ENCODE measurements around the gene MAML2. TPM values are rescaled to one million over a fixed set of nuclear protein-coding genes. Genes with fewer than 3 reads are reported as not detected.

MAML2 gene
- total and polyA plus RNA-seq, 9 of the 15 experiments (the other 6 are each of a cell fraction or from before 2014, with no cell fraction given), result 0.79 to 6.8 (median 4.8) TPM

- Histone ChIP-seq H3K9ac (ENCODE audit: insufficient read depth in 1 of 2, low read depth in 2 of 2, low read length in 2 of 2) (no peak overlapping the region), H3K4me3 (no peak overlapping the region), H2AFZ (ENCODE audit: low read depth, low read length) (no peak overlapping the region), H3K27me3 (ENCODE audit: control insufficient read depth in 2 of 2, insufficient read depth in 2 of 2, low read length in 2 of 2) (no peaks in the 10 kb centered on the region), H3K9me3 (replicated peaks; ENCODE audit: control insufficient read depth, insufficient read depth, low read depth, low read length) (no peaks in the 10 kb centered on the region), H3K36me3 (ENCODE audit: control insufficient read depth, insufficient read depth, low read length) (peaks cover 4% of the 10 kb centered on the region; the same call in 2 of the 3 replicates), H3K27ac (ENCODE audit: extremely low read depth, low read depth, low read length) (no peak overlapping the region), H3K4me2 (ENCODE audit: insufficient read depth, low read length) (no peak overlapping the region), H3K9me1 (ENCODE audit: control insufficient read depth, insufficient read depth, low read length) (no peaks in the 10 kb centered on the region), H3K79me2 (ENCODE audit: control insufficient read depth, insufficient read depth, low read length) (no peaks in the 10 kb centered on the region), H4K20me1 (replicated peaks; ENCODE audit: control insufficient read depth, insufficient read depth, low read length) (no peaks in the 10 kb centered on the region), H3K4me1 (replicated peaks in 1 of 2; ENCODE audit: control insufficient read depth in 2 of 2, insufficient read depth in 2 of 2, low read length in 2 of 2) (peaks cover 3 to 4% of the 10 kb centered on the region in 2 experiments; a peak in 4 of 5 replicates)
- FAIRE-seq (no peak), DNase-seq (ENCODE audit: extremely low read depth in 1 of 4, low spot score in 3 of 4) (no peak), ATAC-seq (no peak)
- BruUV-seq (replicated peaks), result no TSS peak
- 21% methylated on average over 2 of the region's 2 CpGs for WGBS (ENCODE audit: insufficient coverage, low coverage, missing lambda C conversion rate)
- TF ChIP-seq GMEB1 (CRISPR knock-in tag; IDR thresholded peaks at IDR 0.05) (no peak), ELK3 (CRISPR knock-in tag; IDR thresholded peaks at IDR 0.05) (no peak), KDM1A (IDR thresholded peaks at IDR 0.05) (0 out of 4 replicates have a peak, but pooled peaks of 1 of the 2 experiments have one; percentile 18), RBM25 (IDR thresholded peaks at IDR 0.05; ENCODE audit: low read depth, low read length, severe bottlenecking) (peak; percentile 84), BCOR (IDR thresholded peaks at IDR 0.05) (peak; percentile 51), GATAD2A (IDR thresholded peaks at IDR 0.05) (no peak), ZNF143 (CRISPR knock-in tag; IDR thresholded peaks at IDR 0.05) (no peak), CEBPG (CRISPR knock-in tag; IDR thresholded peaks at IDR 0.05) (no peak), CEBPG (tag; conservative IDR thresholded peaks at IDR 0.05 in 1 of 2, IDR thresholded peaks at IDR 0.05 in 1 of 2) (no peak), ZNF280A (IDR thresholded peaks at IDR 0.05; ENCODE audit: low read depth, partially characterized antibody) (no peak), PHF8 (IDR thresholded peaks at IDR 0.05; ENCODE audit: borderline replicate concordance, low read length) (no peak), CHCHD3 (CRISPR knock-in tag; IDR thresholded peaks at IDR 0.05) (no peak), TCF15 (CRISPR knock-in tag; IDR thresholded peaks at IDR 0.05) (no peak), ZNF347 (CRISPR knock-in tag; IDR thresholded peaks at IDR 0.05; ENCODE audit: low read depth) (no peak), TCFL5 (CRISPR knock-in tag; conservative IDR thresholded peaks at IDR 0.05) (no peak), ZNF561 (CRISPR knock-in tag; conservative IDR thresholded peaks at IDR 0.05) (no peak)
- in situ Hi-C loops (cut with MboI), result no loop called here
- intact Hi-C loops (cut with micrococcal nuclease), result no loop called here
- CTCF ChIA-PET (ENCODE audit: low intra/inter-chr PET ratio), result no interaction called here
- POLR2A ChIA-PET, result no interaction called here
Measured at GRCh38 chr11:96094156-96094555, 248.8 kb downstream of the MAML2 start.

Measured in K562 (cell line).